ENCODE results near the gene RFPL3. TPM values are rescaled to one million over a fixed set of nuclear protein-coding genes. Genes with fewer than 3 reads are reported as not detected.

Gene RFPL3
- total RNA-seq, 2 experiments from 2014 or later: not detected

DNA sequence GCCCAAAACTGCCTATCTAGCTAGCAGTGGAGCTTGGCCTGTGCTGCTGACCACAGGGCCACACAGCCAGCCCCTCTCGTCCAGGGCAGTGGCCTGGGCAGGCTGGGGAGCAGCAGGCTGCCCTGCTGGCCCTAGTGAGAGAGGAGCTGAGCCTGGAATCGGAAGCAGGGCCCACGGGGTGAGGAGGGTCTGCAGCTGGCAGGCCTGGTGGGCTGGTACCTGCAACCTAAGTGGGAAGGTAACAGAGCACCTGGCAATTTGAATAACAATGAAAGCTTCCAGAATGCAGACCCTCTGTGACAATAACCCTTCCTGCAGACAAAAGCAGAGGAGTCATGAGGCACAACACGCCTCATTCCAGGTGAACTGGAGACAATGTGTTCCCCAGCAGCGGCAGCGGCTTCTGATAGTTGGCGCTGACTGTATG, 31.8 kb upstream of the RFPL3 start:
- no peaks in the 10 kb centered on the region for H3K4me1 Mint-ChIP-seq
- no peak overlapping the region for H3K4me3 Mint-ChIP-seq
- peaks cover 5% of the 10 kb centered on the region for H3K27me3 Mint-ChIP-seq
- no peaks in the 10 kb centered on the region for H3K9me3 Mint-ChIP-seq
- no peak for DNase-seq
- H3K36me3 Mint-ChIP-seq: no peaks in the 10 kb centered on the region
- no peak overlapping the region for H3K27ac Mint-ChIP-seq

DNA sequence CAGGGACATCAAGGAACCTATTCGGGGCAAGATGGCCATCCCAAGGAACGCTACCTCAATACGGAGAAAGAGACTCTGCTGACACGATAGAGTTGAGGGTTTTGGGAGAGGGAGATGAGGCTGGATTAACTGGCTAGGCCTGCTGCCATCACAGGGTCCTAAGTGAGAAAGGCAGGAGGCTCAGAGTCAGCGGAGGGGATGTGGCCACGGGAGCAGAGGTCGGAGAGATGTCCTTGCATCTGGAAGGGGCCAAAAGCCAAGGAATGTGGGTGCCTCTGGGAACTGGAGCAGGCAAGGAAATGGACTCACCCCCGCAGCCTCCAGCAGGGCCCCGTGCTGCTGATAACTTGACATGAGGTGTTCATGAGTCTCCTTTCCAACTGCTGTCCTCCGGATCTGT, 31.0 kb upstream of the RFPL3 start:
- Mint-ChIP-seq H3K36me3 (no peaks in the 10 kb centered on the region), H3K9me3 (no peaks in the 10 kb centered on the region), H3K27me3 (peaks cover 1% of the 10 kb centered on the region), H3K4me1 (no peaks in the 10 kb centered on the region), H3K4me3 (no peak overlapping the region), H3K27ac (no peak overlapping the region)
- DNase-seq: no peak

DNA sequence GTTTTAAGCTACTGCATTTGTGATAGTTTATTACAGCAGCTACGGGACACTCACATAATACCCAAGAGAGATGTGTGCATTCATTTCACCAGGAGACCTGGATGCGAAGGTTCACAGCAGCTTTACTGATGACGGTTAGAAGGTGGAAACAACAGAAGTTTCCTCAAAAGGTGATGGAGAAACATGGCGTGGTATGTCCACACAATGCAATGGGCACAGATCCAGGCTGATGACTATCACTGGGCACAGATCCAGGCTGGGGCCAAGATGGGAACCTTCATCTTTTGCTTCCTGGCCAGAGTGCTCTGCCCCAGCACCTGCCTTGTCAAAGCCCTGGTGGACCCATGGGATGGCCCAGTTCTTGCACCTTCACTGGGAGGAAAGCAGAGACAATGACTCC, 30.6 kb upstream of the RFPL3 start:
- Mint-ChIP-seq H3K4me1 (no peaks in the 10 kb centered on the region), H3K27me3 (peaks cover under 1% of the 10 kb centered on the region), H3K9me3 (no peaks in the 10 kb centered on the region), H3K4me3 (no peak overlapping the region), H3K36me3 (no peaks in the 10 kb centered on the region), H3K27ac (no peak overlapping the region)
- no peak for DNase-seq

GRCh38 chr22:32327596-32328171, 30.0 kb upstream of the RFPL3 start:
- no peak overlapping the region for H3K4me3 Mint-ChIP-seq
- no peak for DNase-seq
- H3K36me3 Mint-ChIP-seq: no peaks in the 10 kb centered on the region
- H3K4me1 Mint-ChIP-seq: no peaks in the 10 kb centered on the region
- no peak overlapping the region for H3K27ac Mint-ChIP-seq
- H3K9me3 Mint-ChIP-seq: no peaks in the 10 kb centered on the region
- H3K27me3 Mint-ChIP-seq: peaks cover 5% of the 10 kb centered on the region

- no peak overlapping the region for H3K4me3 Mint-ChIP-seq
- peaks cover 5% of the 10 kb centered on the region for H3K27me3 Mint-ChIP-seq
- no peaks in the 10 kb centered on the region for H3K36me3 Mint-ChIP-seq
- no peak overlapping the region for H3K27ac Mint-ChIP-seq
- H3K4me1 Mint-ChIP-seq: no peaks in the 10 kb centered on the region
- no peaks in the 10 kb centered on the region for H3K9me3 Mint-ChIP-seq
- no peak for DNase-seq
These were observed 29.1 kb upstream of the RFPL3 start for GRCh38 chr22:32328306-32329201.

- DNase-seq: no peak
- Mint-ChIP-seq H3K27me3 (peaks cover 8% of the 10 kb centered on the region), H3K9me3 (no peaks in the 10 kb centered on the region), H3K4me3 (no peak overlapping the region), H3K4me1 (no peaks in the 10 kb centered on the region), H3K27ac (no peak overlapping the region), H3K36me3 (no peaks in the 10 kb centered on the region)
These were observed 28.4 kb upstream of the RFPL3 start for GRCh38 chr22:32329202-32329645.

- no peaks in the 10 kb centered on the region for H3K4me1 Mint-ChIP-seq
- no peaks in the 10 kb centered on the region for H3K9me3 Mint-ChIP-seq
- no peak overlapping the region for H3K27ac Mint-ChIP-seq
- H3K4me3 Mint-ChIP-seq: no peak overlapping the region
- no peaks in the 10 kb centered on the region for H3K36me3 Mint-ChIP-seq
- H3K27me3 Mint-ChIP-seq: peaks cover 13% of the 10 kb centered on the region
- no peak for DNase-seq
These were observed 26.3 kb upstream of the RFPL3 start for GRCh38 chr22:32331236-32331917.

- Mint-ChIP-seq H3K9me3 (no peaks in the 10 kb centered on the region), H3K27me3 (peaks cover 13% of the 10 kb centered on the region), H3K36me3 (no peaks in the 10 kb centered on the region), H3K4me1 (no peaks in the 10 kb centered on the region), H3K27ac (no peak overlapping the region), H3K4me3 (no peak overlapping the region)
- DNase-seq: no peak
These were observed 25.5 kb upstream of the RFPL3 start for GRCh38 chr22:32331918-32332725.

GRCh38 chr22:32333141-32333768, 24.4 kb upstream of the RFPL3 start:
- Mint-ChIP-seq H3K4me1 (no peaks in the 10 kb centered on the region), H3K27ac (no peak overlapping the region), H3K9me3 (no peaks in the 10 kb centered on the region), H3K27me3 (peaks cover 22% of the 10 kb centered on the region), H3K36me3 (no peaks in the 10 kb centered on the region), H3K4me3 (no peak overlapping the region)
- DNase-seq: no peak

- H3K4me1 Mint-ChIP-seq: no peaks in the 10 kb centered on the region
- DNase-seq: no peak
- H3K27me3 Mint-ChIP-seq: peaks cover 27% of the 10 kb centered on the region
- no peaks in the 10 kb centered on the region for H3K36me3 Mint-ChIP-seq
- H3K4me3 Mint-ChIP-seq: no peak overlapping the region
- no peak overlapping the region for H3K27ac Mint-ChIP-seq
- H3K9me3 Mint-ChIP-seq: no peaks in the 10 kb centered on the region
These were observed 23.7 kb upstream of the RFPL3 start for GRCh38 chr22:32333769-32334659.

DNA sequence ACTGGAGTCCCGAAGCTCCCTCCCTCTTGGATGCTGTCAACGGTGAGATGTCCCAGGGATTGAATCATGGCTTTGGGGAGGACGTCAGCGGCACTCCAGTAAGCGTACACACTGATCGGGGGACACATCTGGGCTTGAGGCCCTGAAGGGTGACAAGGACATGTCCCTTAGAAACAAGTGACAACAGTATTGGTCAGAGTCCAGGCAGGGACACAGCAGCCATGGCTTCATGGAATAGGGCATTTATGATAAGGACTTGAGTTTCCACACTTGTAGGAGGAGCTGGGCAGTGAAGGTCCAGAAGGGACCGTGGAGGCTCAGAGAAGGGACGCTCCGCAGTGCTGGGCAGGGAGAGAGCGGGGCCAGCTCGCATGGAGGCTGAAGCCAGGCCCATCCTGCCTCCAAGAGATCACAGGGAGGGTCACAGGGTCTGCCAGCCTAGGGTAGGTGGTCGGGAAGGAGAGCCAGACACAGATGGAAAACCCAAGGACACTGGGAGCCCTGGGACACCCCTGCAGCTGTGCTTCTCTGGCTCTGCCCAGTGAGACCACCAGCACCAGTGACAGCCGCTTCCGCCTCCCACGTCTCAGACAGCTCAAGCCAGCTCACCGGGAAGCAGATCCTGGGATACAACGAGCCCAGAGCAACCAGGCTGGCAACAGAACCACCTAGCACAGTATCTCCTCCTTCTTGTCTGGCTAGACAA, 22.9 kb upstream of the RFPL3 start:
- no peak for DNase-seq
- no peaks in the 10 kb centered on the region for H3K9me3 Mint-ChIP-seq
- no peaks in the 10 kb centered on the region for H3K36me3 Mint-ChIP-seq
- H3K4me1 Mint-ChIP-seq: no peaks in the 10 kb centered on the region
- no peak overlapping the region for H3K4me3 Mint-ChIP-seq
- peaks cover 31% of the 10 kb centered on the region for H3K27me3 Mint-ChIP-seq
- no peak overlapping the region for H3K27ac Mint-ChIP-seq

GRCh38 chr22:32335471-32335870, 22.2 kb upstream of the RFPL3 start:
- H3K27ac Mint-ChIP-seq: no peak overlapping the region
- H3K4me3 Mint-ChIP-seq: no peak overlapping the region
- peaks cover 34% of the 10 kb centered on the region for H3K27me3 Mint-ChIP-seq
- DNase-seq: no peak
- no peaks in the 10 kb centered on the region for H3K4me1 Mint-ChIP-seq
- no peaks in the 10 kb centered on the region for H3K36me3 Mint-ChIP-seq
- H3K9me3 Mint-ChIP-seq: no peaks in the 10 kb centered on the region

DNA sequence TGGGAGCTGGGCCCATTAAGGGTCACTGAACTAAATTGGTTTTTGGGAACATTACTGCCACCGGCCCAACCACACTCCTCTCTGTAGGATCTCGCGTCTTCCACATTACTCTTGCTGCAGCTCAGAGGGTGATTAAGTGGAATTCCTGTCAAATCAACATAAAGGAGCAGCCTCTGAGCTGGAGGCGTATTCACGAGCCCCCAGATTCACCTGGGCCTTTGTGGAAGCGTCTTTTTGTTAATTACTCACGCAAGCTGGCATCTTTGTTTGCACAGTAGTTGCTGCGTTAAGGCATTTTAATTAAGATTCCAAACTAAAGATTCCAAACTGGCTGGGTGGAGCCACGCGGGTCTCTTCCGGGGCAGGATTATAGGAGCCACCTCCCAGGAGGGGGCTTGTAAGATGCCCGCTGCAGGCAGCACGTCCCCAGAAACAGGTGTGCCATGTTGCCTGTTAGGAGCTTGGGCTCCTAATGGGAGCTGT, 21.5 kb upstream of the RFPL3 start:
- H3K27me3 Mint-ChIP-seq: peaks cover 40% of the 10 kb centered on the region
- H3K36me3 Mint-ChIP-seq: no peaks in the 10 kb centered on the region
- no peak overlapping the region for H3K27ac Mint-ChIP-seq
- no peak overlapping the region for H3K4me3 Mint-ChIP-seq
- no peak for DNase-seq
- H3K4me1 Mint-ChIP-seq: no peaks in the 10 kb centered on the region
- H3K9me3 Mint-ChIP-seq: no peaks in the 10 kb centered on the region

Measured in activated naive CD8-positive, alpha-beta T cell treated with anti-CD3 and anti-CD28 coated beads for 36 hours (primary cell).